HepG2 (cell line): Measurements from ENCODE around the gene SIT1. TPM values are rescaled to one million over a fixed set of nuclear protein-coding genes. Genes with fewer than 3 reads are reported as not detected.

Source experiments
- CHD4 ChIP-seq: fragments of 200-600 bp; sonication (generic); IDR thresholded peaks from 2 replicates; pipeline ENCODE4 v1.7.0; 2017; ENCODE audit warnings: mild to moderate bottlenecking, low read length, borderline replicate concordance
- GATA4 ChIP-seq: sonication (generic); IDR thresholded peaks from 2 replicates; pipeline ENCODE4 v1.6.1; 2016; ENCODE audit warnings: antibody characterized with exemption, low read depth, borderline replicate concordance
- HMG20B ChIP-seq: conservative IDR thresholded peaks from 2 replicates; pipeline ENCODE4 v1.6.1; 2016; ENCODE audit warnings: missing genetic modification reagents, missing compliant biosample characterization
- NCOA2 ChIP-seq: sonication (generic); formaldehyde crosslinking; IDR thresholded peaks from 2 replicates; pipeline ENCODE4 v1.8.0; 2022; ENCODE audit warnings: inconsistent platforms
- NCOA5 ChIP-seq: sonication (generic); formaldehyde crosslinking; IDR thresholded peaks from 2 replicates; pipeline ENCODE4 v1.4.0; 2020; ENCODE audit warnings: missing genetic modification reagents
- RBFOX2 ChIP-seq: fragments of 200-400 bp; formaldehyde crosslinking; IDR thresholded peaks from 2 replicates; pipeline ENCODE4 v1.6.1; 2017; ENCODE audit warnings: low read depth, mild to moderate bottlenecking, low read length
- SETDB1 ChIP-seq: sonication (generic); formaldehyde crosslinking; IDR thresholded peaks from 2 replicates; pipeline ENCODE4 v1.5.1; 2020; ENCODE audit warnings: missing genetic modification reagents, mild to moderate bottlenecking, borderline replicate concordance
- SRSF4 ChIP-seq: fragments of 200-400 bp; formaldehyde crosslinking; IDR thresholded peaks from one replicate; pipeline ENCODE4 v1.6.1; 2018; ENCODE audit warnings: mild to moderate bottlenecking, low read depth, low read length, moderate library complexity; ENCODE audit not compliant: poor library complexity, severe bottlenecking
- XRCC5 ChIP-seq: fragments of 200-400 bp; formaldehyde crosslinking; optimal IDR thresholded peaks from 2 replicates; pipeline ENCODE3; 2017; ENCODE audit warnings: mild to moderate bottlenecking, low read length
- ZNF235 ChIP-seq: sonication (generic); formaldehyde crosslinking; IDR thresholded peaks from 2 replicates; pipeline ENCODE4 v1.8.1; 2023; ENCODE audit warnings: mild to moderate bottlenecking, missing genetic modification reagents, borderline replicate concordance
- ZNF605 ChIP-seq: sonication (generic); formaldehyde crosslinking; IDR thresholded peaks from 2 replicates; pipeline ENCODE4 v1.8.0; 2022; ENCODE audit warnings: mild to moderate bottlenecking, missing genetic modification reagents
- polyA plus RNA-seq, 8 experiments: library from polyadenylated mRNA; depleted of rRNA in 3 of 8; stranded (reverse) in 7 of 8; unstranded in 1 of 8; fragments of >200 nt; fragmentation: Illumina TruSeq in 4 of 8; extraction: Trizol in 4 of 8; gene quantifications; 2 replicates each; pipeline versions ENCODE4 v1.2.1 to v1.2.3, GENCODE V29; 2011 to 2016; ENCODE audit warnings: low read depth in 4 of 8, missing spikeins in 1 of 8, mixed read lengths in 1 of 8; ENCODE audit not compliant: insufficient read depth in 1 of 8
- total RNA-seq, 5 experiments: library from RNA; depleted of rRNA; stranded (reverse); fragments of >200 nt; fragmentation: Illumina TruSeq; extraction: Trizol; gene quantifications; 2 replicates each; pipeline ENCODE4 v1.2.3, GENCODE V29; 2016; ENCODE audit warnings: low read depth in 1 of 5
- TF ChIP-seq, protein P1 (sequence below): sonication (generic); formaldehyde crosslinking; IDR thresholded peaks from 2 replicates; pipeline ENCODE4 v1.5.0; 2020; ENCODE audit warnings: mild to moderate bottlenecking, missing genetic modification reagents, borderline replicate concordance
- TF ChIP-seq, protein P2 (sequence below): IDR thresholded peaks from 2 replicates; pipeline ENCODE4 v1.6.1; 2016; ENCODE audit warnings: mild to moderate bottlenecking
- TF ChIP-seq, protein P3 (sequence below): sonication (generic); formaldehyde crosslinking; IDR thresholded peaks from 2 replicates; pipeline ENCODE4 v1.5.0; 2020; ENCODE audit warnings: missing genetic modification reagents, mild to moderate bottlenecking, borderline replicate concordance
- TF ChIP-seq, protein P4 (sequence below): sonication (generic); formaldehyde crosslinking; IDR thresholded peaks from 2 replicates; pipeline ENCODE4 v1.4.0; 2020; ENCODE audit warnings: missing genetic modification reagents
- TF ChIP-seq, protein P5 (sequence below): sonication (generic); formaldehyde crosslinking; IDR thresholded peaks from 2 replicates; pipeline ENCODE4 v1.5.1; 2020; ENCODE audit warnings: missing genetic modification reagents, mild to moderate bottlenecking, borderline replicate concordance
- TF ChIP-seq, protein P6 (sequence below): IDR thresholded peaks from 2 replicates; pipeline ENCODE4 v1.6.1; 2016; ENCODE audit warnings: mild to moderate bottlenecking, missing biosample characterization, missing genetic modification reagents
- TF ChIP-seq, protein P7 (sequence below): sonication (generic); formaldehyde crosslinking; IDR thresholded peaks from 2 replicates; pipeline ENCODE4 v1.5.0; 2020; ENCODE audit warnings: missing genetic modification reagents

Gene SIT1
- total and polyA plus RNA-seq, 2 of the 13 experiments (the other 11 are each of a cell fraction or from before 2014, with no cell fraction given): 0.09 to 6.7 TPM

DNA sequence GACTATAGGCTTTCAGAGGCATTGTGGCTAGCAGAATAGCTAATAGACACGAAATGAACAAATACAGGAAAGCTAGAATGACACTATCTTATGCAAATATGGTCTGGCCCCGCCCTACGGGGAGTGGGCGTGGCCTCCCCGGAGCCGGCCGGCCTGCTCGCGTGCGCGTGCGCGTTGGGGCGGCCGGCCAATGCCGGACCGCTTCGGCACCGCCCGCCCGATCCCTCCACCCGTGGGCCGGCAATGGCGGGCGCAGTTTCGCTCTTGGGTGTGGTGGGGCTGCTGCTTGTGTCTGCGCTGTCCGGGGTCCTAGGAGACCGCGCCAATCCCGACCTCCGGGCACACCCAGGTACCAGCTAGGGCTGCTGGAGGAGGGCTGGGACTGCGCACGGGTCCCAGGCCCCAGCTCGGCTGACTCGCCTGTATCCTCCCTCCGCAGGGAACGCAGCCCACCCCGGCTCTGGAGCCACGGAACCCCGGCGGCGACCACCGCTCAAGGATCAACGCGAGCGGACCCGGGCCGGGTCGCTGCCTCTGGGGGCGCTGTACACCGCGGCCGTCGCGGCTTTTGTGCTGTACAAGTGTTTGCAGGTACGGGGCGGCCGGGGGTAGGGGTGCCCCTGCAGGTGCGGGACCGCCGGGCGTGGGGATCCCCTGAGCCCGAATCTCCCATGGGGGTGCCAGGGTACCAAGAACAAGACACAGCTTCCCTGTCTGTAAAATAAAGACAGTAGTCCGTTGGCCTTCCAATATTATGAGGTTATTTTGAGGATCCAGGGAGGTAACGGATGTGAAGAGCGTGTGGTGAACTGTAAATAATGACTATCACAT is 7.6 kb upstream of the SIT1 start, which contains the start of gene CCDC107 (continued):
- TF ChIP-seq, protein P1, sequence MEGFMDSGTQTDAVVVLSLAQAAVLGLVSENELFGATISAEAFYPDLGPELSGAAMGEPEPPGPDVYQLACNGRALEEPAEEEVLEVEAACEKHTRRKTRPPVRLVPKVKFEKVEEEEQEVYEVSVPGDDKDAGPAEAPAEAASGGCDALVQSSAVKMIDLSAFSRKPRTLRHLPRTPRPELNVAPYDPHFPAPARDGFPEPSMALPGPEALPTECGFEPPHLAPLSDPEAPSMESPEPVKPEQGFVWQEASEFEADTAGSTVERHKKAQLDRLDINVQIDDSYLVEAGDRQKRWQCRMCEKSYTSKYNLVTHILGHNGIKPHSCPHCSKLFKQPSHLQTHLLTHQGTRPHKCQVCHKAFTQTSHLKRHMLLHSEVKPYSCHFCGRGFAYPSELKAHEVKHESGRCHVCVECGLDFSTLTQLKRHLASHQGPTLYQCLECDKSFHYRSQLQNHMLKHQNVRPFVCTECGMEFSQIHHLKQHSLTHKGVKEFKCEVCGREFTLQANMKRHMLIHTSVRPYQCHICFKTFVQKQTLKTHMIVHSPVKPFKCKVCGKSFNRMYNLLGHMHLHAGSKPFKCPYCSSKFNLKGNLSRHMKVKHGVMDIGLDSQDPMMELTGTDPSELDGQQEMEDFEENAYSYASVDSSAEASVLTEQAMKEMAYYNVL (CRISPR knock-in tag): 0 out of 2 replicates have a peak, but pooled peaks have one; percentile 35
- TF ChIP-seq, protein P2, sequence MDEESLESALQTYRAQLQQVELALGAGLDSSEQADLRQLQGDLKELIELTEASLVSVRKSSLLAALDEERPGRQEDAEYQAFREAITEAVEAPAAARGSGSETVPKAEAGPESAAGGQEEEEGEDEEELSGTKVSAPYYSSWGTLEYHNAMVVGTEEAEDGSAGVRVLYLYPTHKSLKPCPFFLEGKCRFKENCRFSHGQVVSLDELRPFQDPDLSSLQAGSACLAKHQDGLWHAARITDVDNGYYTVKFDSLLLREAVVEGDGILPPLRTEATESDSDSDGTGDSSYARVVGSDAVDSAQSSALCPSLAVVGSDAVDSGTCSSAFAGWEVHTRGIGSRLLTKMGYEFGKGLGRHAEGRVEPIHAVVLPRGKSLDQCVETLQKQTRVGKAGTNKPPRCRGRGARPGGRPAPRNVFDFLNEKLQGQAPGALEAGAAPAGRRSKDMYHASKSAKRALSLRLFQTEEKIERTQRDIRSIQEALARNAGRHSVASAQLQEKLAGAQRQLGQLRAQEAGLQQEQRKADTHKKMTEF (CRISPR knock-in tag): peak; percentile 26; the same call in 1 of the 2 replicates
- TF ChIP-seq XRCC5 (peak; percentile 82), NCOA5 (CRISPR knock-in tag) (no peak), RBFOX2 (peak; percentile 97), ZNF235 (CRISPR knock-in tag) (peak; percentile 70; the same call in 1 of the 2 replicates), SETDB1 (CRISPR knock-in tag) (no peak), NCOA2 (CRISPR knock-in tag) (peak; percentile 15; the same call in 1 of the 2 replicates), SRSF4 (peak; percentile 46), HMG20B (no peak), ZNF605 (CRISPR knock-in tag) (no peak), CHD4 (no peak), GATA4 (peak; percentile 60; the same call in 1 of the 2 replicates)
- TF ChIP-seq, protein P3, sequence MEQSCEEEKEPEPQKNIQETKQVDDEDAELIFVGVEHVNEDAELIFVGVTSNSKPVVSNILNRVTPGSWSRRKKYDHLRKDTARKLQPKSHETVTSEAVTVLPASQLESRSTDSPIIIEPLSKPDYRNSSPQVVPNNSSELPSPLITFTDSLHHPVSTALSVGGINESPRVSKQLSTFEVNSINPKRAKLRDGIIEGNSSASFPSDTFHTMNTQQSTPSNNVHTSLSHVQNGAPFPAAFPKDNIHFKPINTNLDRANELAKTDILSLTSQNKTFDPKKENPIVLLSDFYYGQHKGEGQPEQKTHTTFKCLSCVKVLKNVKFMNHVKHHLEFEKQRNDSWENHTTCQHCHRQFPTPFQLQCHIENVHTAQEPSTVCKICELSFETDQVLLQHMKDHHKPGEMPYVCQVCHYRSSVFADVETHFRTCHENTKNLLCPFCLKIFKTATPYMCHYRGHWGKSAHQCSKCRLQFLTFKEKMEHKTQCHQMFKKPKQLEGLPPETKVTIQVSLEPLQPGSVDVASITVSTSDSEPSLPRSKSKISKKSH (CRISPR knock-in tag): peak; percentile 37
- TF ChIP-seq, protein P4, sequence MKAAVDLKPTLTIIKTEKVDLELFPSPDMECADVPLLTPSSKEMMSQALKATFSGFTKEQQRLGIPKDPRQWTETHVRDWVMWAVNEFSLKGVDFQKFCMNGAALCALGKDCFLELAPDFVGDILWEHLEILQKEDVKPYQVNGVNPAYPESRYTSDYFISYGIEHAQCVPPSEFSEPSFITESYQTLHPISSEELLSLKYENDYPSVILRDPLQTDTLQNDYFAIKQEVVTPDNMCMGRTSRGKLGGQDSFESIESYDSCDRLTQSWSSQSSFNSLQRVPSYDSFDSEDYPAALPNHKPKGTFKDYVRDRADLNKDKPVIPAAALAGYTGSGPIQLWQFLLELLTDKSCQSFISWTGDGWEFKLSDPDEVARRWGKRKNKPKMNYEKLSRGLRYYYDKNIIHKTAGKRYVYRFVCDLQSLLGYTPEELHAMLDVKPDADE (CRISPR knock-in tag): no peak
- TF ChIP-seq, protein P5, sequence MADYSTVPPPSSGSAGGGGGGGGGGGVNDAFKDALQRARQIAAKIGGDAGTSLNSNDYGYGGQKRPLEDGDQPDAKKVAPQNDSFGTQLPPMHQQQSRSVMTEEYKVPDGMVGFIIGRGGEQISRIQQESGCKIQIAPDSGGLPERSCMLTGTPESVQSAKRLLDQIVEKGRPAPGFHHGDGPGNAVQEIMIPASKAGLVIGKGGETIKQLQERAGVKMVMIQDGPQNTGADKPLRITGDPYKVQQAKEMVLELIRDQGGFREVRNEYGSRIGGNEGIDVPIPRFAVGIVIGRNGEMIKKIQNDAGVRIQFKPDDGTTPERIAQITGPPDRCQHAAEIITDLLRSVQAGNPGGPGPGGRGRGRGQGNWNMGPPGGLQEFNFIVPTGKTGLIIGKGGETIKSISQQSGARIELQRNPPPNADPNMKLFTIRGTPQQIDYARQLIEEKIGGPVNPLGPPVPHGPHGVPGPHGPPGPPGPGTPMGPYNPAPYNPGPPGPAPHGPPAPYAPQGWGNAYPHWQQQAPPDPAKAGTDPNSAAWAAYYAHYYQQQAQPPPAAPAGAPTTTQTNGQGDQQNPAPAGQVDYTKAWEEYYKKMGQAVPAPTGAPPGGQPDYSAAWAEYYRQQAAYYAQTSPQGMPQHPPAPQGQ (CRISPR knock-in tag): no peak
- TF ChIP-seq, protein P6, sequence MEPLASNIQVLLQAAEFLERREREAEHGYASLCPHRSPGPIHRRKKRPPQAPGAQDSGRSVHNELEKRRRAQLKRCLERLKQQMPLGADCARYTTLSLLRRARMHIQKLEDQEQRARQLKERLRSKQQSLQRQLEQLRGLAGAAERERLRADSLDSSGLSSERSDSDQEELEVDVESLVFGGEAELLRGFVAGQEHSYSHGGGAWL (CRISPR knock-in tag): peak; percentile 81
- TF ChIP-seq, protein P7, sequence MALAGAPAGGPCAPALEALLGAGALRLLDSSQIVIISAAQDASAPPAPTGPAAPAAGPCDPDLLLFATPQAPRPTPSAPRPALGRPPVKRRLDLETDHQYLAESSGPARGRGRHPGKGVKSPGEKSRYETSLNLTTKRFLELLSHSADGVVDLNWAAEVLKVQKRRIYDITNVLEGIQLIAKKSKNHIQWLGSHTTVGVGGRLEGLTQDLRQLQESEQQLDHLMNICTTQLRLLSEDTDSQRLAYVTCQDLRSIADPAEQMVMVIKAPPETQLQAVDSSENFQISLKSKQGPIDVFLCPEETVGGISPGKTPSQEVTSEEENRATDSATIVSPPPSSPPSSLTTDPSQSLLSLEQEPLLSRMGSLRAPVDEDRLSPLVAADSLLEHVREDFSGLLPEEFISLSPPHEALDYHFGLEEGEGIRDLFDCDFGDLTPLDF (CRISPR knock-in tag): no peak
